Activated B cell treated with CpG ODN at 0.5 μM for 24 hours (primary cell): ENCODE results near the gene DGCR2. TPM values are rescaled to one million over a fixed set of nuclear protein-coding genes. Genes with fewer than 3 reads are reported as not detected.

Source experiments
- ATAC-seq: fragments of 200-7000 bp; cut with Tn5 transposase; one replicate; pipeline ENCODE4 v1.10.0; 2021; ENCODE audit warnings: low read depth, mild to moderate bottlenecking, moderate library complexity
- CTCF ChIA-PET: fragments of 350-600 bp; sonication (Branson Sonifier 250); formaldehyde crosslinking; loops from one replicate; lab custom pipeline; 2021; ENCODE audit warnings: antibody characterized with exemption; lab: Charles Lee
- POLR2A ChIA-PET: fragments of 350-600 bp; sonication (Branson Sonifier 250); formaldehyde crosslinking; loops from one replicate; lab custom pipeline; 2021; ENCODE audit warnings: antibody characterized with exemption; lab: Charles Lee
- DNase-seq: peaks from one replicate; pipeline ENCODE4 v3.0.0; 2022
- H3K27ac Mint-ChIP-seq: one replicate; pipeline ENCODE4 v1.8.0; 2020; ENCODE audit warnings: mixed read lengths
- H3K27me3 Mint-ChIP-seq: one replicate; pipeline ENCODE4 v1.8.0; 2021; ENCODE audit warnings: mixed read lengths
- H3K36me3 Mint-ChIP-seq: one replicate; pipeline ENCODE4 v1.8.0; 2021; ENCODE audit warnings: low read depth, mixed read lengths
- H3K4me1 Mint-ChIP-seq: one replicate; pipeline ENCODE4 v1.8.0; 2021; ENCODE audit warnings: mixed read lengths
- H3K4me3 Mint-ChIP-seq: one replicate; pipeline ENCODE4 v1.8.0; 2020; ENCODE audit warnings: mild to moderate bottlenecking, mixed read lengths
- H3K9me3 Mint-ChIP-seq: one replicate; pipeline ENCODE4 v1.8.0; 2020; ENCODE audit warnings: mixed read lengths
- CTCF ChIP-seq: fragments of 200-600 bp; IDR thresholded peaks from one replicate; pipeline ENCODE4 v1.8.0; 2022; ENCODE audit warnings: antibody characterized with exemption, mild to moderate bottlenecking
- intact Hi-C: fragments of 100-400 bp; cut with micrococcal nuclease; formaldehyde crosslinking; loops from one replicate; pipeline ENCODE4 v1.15.1; 2024
- total RNA-seq: library from RNA; stranded (reverse); gene quantifications from 2 replicates; pipeline ENCODE4 v1.2.3, GENCODE V29; 2022

The DGCR2 gene
- total RNA-seq, 1 donor from 2014 or later: 33.2 TPM

- Mint-ChIP-seq H3K9me3 (no peaks in the 10 kb centered on the region), H3K27me3 (no peaks in the 10 kb centered on the region), H3K4me3 (no peak overlapping the region), H3K4me1 (no peaks in the 10 kb centered on the region), H3K27ac (no peak overlapping the region), H3K36me3 (peaks cover 95% of the 10 kb centered on the region)
- POLR2A ChIA-PET: no interaction called here
- no peak for TF ChIP-seq CTCF
- CTCF ChIA-PET: no interaction called here
- intact Hi-C loops: no loop called here
- no peak for DNase-seq
- no peak for ATAC-seq
Observed at GRCh38 chr22:19060356-19061009, 61.7 kb downstream of the DGCR2 start.

- H3K27ac Mint-ChIP-seq: no peak overlapping the region
- no peaks in the 10 kb centered on the region for H3K27me3 Mint-ChIP-seq
- H3K9me3 Mint-ChIP-seq: no peaks in the 10 kb centered on the region
- peaks cover 89% of the 10 kb centered on the region for H3K36me3 Mint-ChIP-seq
- ATAC-seq: no peak
- CTCF ChIA-PET: no interaction called here
- no peak for DNase-seq
- POLR2A ChIA-PET: no interaction called here
- H3K4me1 Mint-ChIP-seq: no peaks in the 10 kb centered on the region
- no peak overlapping the region for H3K4me3 Mint-ChIP-seq
- no peak for TF ChIP-seq CTCF
- intact Hi-C loops: no loop called here
Observed at GRCh38 chr22:19059481-19060278, 62.5 kb downstream of the DGCR2 start.

GRCh38 chr22:19058713-19059451 is 63.3 kb downstream of the DGCR2 start:
- DNase-seq (no peak), ATAC-seq (no peak)
- H3K4me1 Mint-ChIP-seq: no peaks in the 10 kb centered on the region
- H3K27me3 Mint-ChIP-seq: no peaks in the 10 kb centered on the region
- H3K27ac Mint-ChIP-seq: no peak overlapping the region
- ChIA-PET CTCF (no interaction called here), POLR2A (no interaction called here)
- intact Hi-C loops: no loop called here
- no peak overlapping the region for H3K4me3 Mint-ChIP-seq
- no peak for TF ChIP-seq CTCF
- H3K9me3 Mint-ChIP-seq: no peaks in the 10 kb centered on the region
- peaks cover 88% of the 10 kb centered on the region for H3K36me3 Mint-ChIP-seq

GRCh38 chr22:19057999-19058491 is 64.2 kb downstream of the DGCR2 start:
- Mint-ChIP-seq H3K4me3 (no peak overlapping the region), H3K36me3 (peaks cover 88% of the 10 kb centered on the region)
- no peak for DNase-seq

More at GRCh38 chr22:19057999-19058491, 64.2 kb downstream of the DGCR2 start:
- no peak overlapping the region for H3K27ac Mint-ChIP-seq
- H3K27me3 Mint-ChIP-seq: no peaks in the 10 kb centered on the region
- intact Hi-C loops: no loop called here
- ATAC-seq: no peak
- CTCF ChIA-PET: no interaction called here
- H3K9me3 Mint-ChIP-seq: no peaks in the 10 kb centered on the region
- TF ChIP-seq CTCF: no peak
- H3K4me1 Mint-ChIP-seq: no peaks in the 10 kb centered on the region
- POLR2A ChIA-PET: no interaction called here
